HG03064 (cell line): ENCODE results near the gene RBM25.
"Not testable (repeated sequence)": the region's sequence is repeated elsewhere in the genome, so short reads cannot be mapped to it uniquely, and the experiment has no call there.

ENCODE experiments used
- ATAC-seq: cut with Tn5 transposase; IDR thresholded peaks from one replicate; pipeline ENCODE4 v1.9.1; 2021; ENCODE audit warnings: low read depth; ENCODE audit not compliant: unreplicated experiment

The RBM25 gene

GRCh38 chr14:73058224-73058921, at the start of gene RBM25:
RBM25 (plus strand) TSS chr14:73058534; CDS start chr14:73071642, 13,108 bp downstream.
- ATAC-seq: peak; percentile 92

- not testable (repeated sequence) for ATAC-seq
Measured at GRCh38 chr14:73011189-73011588, 47.1 kb upstream of the RBM25 start.

- peak; percentile 84 for ATAC-seq
Measured at GRCh38 chr14:73014105-73014504, 44.2 kb upstream of the RBM25 start.

- ATAC-seq: not testable (repeated sequence)
Measured at GRCh38 chr14:73015552-73015951, 42.8 kb upstream of the RBM25 start.

GRCh38 chr14:73016011-73016410, 42.3 kb upstream of the RBM25 start:
- ATAC-seq: not testable (repeated sequence)

GRCh38 chr14:73022051-73022450, 36.3 kb upstream of the RBM25 start:
- ATAC-seq: no peak

GRCh38 chr14:73025544-73025943, 32.8 kb upstream of the RBM25 start:
- no peak for ATAC-seq

GRCh38 chr14:73026243-73026844, 32.0 kb upstream of the RBM25 start:
- ATAC-seq: no peak

GRCh38 chr14:73026845-73027542, 31.3 kb upstream of the RBM25 start, which contains the start of gene ZFYVE1:
ZFYVE1 (minus strand) TSS chr14:73027106; CDS start chr14:73024508, 2,598 bp downstream.
- peak; percentile 97 for ATAC-seq

GRCh38 chr14:73027546-73027945, 30.8 kb upstream of the RBM25 start:
- no peak for ATAC-seq

- no peak for ATAC-seq
Measured at GRCh38 chr14:73027984-73028383, 30.4 kb upstream of the RBM25 start.

GRCh38 chr14:73036706-73037450, 21.5 kb upstream of the RBM25 start:
- ATAC-seq: not testable (repeated sequence)

- no peak for ATAC-seq
Measured at GRCh38 chr14:73047808-73048207, 10.5 kb upstream of the RBM25 start.

- no peak for ATAC-seq
Measured at GRCh38 chr14:73049428-73049827, 8.9 kb upstream of the RBM25 start.

GRCh38 chr14:73055251-73055650, 3.1 kb upstream of the RBM25 start:
- ATAC-seq: no peak

GRCh38 chr14:73057944-73058223, 450 bp upstream of the RBM25 start:
- no peak for ATAC-seq

GRCh38 chr14:73058922-73059673, 764 bp downstream of the RBM25 start:
- peak; percentile 10 for ATAC-seq

- ATAC-seq: no peak
Measured at GRCh38 chr14:73069585-73069984, 11.3 kb downstream of the RBM25 start.

GRCh38 chr14:73091044-73091443, 32.7 kb downstream of the RBM25 start:
- ATAC-seq: no peak

GRCh38 chr14:73097421-73097820, 39.1 kb downstream of the RBM25 start:
- ATAC-seq: no peak
